Central memory CD8-positive, alpha-beta T cell (primary cell): ENCODE measurements around the gene CPA1.

Source experiments
- ATAC-seq: fragments of 150-1000 bp; cut with Tn5 transposase; replicated peaks from 2 replicates; pipeline ENCODE4 v1.10.0; 2022; ENCODE audit warnings: mild to moderate bottlenecking, moderate FRiP score, moderate number of reproducible peaks; ENCODE audit not compliant: poor library complexity, severe bottlenecking; ENCODE audit errors: extremely low read depth
- DNase-seq, 2 donors: peaks; one replicate each; pipeline ENCODE4 v3.0.0; 2021; ENCODE audit warnings: low spot score in 2 of 2
- H3K27ac Mint-ChIP-seq: one replicate; pipeline ENCODE4 v1.8.0; 2022; ENCODE audit warnings: low read depth, mild to moderate bottlenecking, moderate library complexity, mixed read lengths
- H3K27me3 Mint-ChIP-seq: one replicate; pipeline ENCODE4 v1.8.0; 2022; ENCODE audit warnings: mixed read lengths
- H3K36me3 Mint-ChIP-seq: one replicate; pipeline ENCODE4 v1.8.0; 2022; ENCODE audit warnings: mild to moderate bottlenecking, moderate library complexity, mixed read lengths; ENCODE audit not compliant: insufficient read depth
- H3K4me1 Mint-ChIP-seq: one replicate; pipeline ENCODE4 v1.8.0; 2022; ENCODE audit warnings: mixed read lengths
- H3K4me3 Mint-ChIP-seq: one replicate; pipeline ENCODE4 v1.8.0; 2022; ENCODE audit warnings: mild to moderate bottlenecking, moderate library complexity, mixed read lengths
- H3K9me3 Mint-ChIP-seq: one replicate; pipeline ENCODE4 v1.8.0; 2022; ENCODE audit warnings: mixed read lengths

The CPA1 gene

DNA sequence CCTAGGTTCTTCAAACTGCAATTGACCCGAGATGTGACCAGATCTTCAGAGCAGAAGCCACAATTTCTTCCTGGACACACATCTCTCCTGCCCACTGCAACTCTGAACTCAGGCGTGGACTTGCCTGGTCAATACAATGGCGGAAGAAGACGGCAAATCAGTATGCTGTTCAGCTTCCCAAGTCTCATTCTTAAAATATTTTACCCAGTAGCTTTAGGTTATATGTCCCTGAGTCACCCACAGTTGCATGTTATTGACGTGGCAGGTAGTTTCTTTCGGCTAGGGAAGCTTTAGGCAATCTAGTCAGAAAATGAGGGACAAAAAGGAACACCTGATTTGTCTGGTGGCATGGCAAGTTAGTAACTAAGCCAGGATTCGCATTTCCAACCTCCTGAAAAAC, 38.0 kb downstream of the CPA1 start:
- no peaks in the 10 kb centered on the region for H3K36me3 Mint-ChIP-seq
- ATAC-seq = no peak
- no peak for DNase-seq
- no peak overlapping the region for H3K4me3 Mint-ChIP-seq
- no peaks in the 10 kb centered on the region for H3K9me3 Mint-ChIP-seq
- H3K27ac Mint-ChIP-seq = no peak overlapping the region
- H3K4me1 Mint-ChIP-seq = peaks cover 27% of the 10 kb centered on the region
- no peaks in the 10 kb centered on the region for H3K27me3 Mint-ChIP-seq

DNA sequence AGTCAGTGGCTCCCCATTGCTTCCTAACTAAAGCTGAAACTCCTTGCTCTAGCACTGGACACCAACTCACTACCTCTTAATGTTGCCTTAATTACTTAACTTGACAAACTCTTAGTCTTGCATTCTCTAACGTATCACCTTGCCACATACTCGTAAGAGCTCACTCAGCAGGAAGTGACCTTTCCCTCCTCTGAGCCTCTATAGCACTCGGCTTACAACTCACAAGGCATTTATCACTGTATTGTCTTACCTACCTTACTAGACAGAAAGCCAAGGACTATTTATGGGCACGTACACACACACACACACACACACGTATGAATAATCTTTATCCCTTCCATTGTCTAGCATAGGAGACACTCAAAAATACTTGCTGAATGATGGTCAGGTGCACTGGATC, 39.4 kb downstream of the CPA1 start:
- H3K27ac Mint-ChIP-seq = no peak overlapping the region
- peaks cover 27% of the 10 kb centered on the region for H3K4me1 Mint-ChIP-seq

DNA sequence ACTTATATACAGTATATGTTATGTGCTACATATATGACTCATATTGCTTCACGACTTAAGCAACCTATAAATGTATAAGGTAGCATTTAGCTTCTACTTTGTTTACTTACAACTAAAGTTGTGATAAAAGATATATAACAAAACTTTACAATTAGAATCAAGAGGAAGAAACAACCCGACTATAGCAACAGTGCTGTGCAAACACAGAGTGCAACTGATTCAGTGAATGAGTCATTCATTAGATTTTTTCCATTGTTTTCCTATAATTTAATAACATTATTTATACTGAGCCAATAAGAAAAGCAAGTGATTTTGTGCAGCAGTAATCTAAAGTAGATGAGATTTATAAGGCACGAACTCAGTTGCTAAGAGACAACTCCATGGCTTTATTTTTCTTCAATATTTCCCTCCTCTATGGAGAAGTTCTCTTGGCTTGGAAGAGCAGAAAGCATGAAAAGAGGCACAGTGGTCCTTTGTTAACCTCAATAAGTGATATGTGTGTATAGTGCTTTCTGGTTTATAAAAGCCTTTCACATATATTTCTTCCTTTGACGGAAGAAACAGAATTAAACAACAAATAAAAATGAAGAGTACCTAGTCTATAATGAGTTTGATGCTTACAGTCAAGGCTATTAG, 40.8 kb downstream of the CPA1 start:
- Mint-ChIP-seq H3K36me3 (no peaks in the 10 kb centered on the region), H3K27me3 (no peaks in the 10 kb centered on the region), H3K4me1 (peaks cover 17% of the 10 kb centered on the region), H3K27ac (no peak overlapping the region), H3K4me3 (no peak overlapping the region), H3K9me3 (no peaks in the 10 kb centered on the region)
- DNase-seq (no peak), ATAC-seq (no peak)

More for the DNA sequence above, 39.4 kb downstream of the CPA1 start:
- no peak for ATAC-seq
- Mint-ChIP-seq H3K4me3 (no peak overlapping the region), H3K36me3 (no peaks in the 10 kb centered on the region), H3K27me3 (no peaks in the 10 kb centered on the region), H3K9me3 (no peaks in the 10 kb centered on the region)
- no peak for DNase-seq

DNA sequence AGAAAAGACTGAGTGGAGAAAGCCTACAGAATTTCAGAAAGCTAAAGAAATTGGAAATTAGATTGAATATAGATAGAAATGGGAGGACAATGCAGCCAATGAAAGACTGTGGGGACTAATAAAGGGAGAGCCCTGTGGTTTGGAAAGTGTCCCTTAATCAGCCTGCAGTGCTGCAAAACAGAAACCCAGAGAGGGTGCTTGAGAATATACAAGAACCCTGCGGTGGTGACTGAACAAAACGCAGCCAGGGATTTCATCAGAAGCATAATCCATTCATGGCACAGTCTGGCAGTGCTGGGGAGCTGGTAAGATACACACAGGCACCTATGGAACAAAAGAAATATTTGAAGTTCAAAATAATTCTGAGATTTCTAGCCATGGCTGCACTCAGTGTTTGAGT, 41.4 kb downstream of the CPA1 start:
- Mint-ChIP-seq H3K4me3 (no peak overlapping the region), H3K27ac (no peak overlapping the region), H3K36me3 (no peaks in the 10 kb centered on the region), H3K9me3 (no peaks in the 10 kb centered on the region), H3K27me3 (no peaks in the 10 kb centered on the region), H3K4me1 (peaks cover 13% of the 10 kb centered on the region)
- ATAC-seq (no peak), DNase-seq (no peak)

DNA sequence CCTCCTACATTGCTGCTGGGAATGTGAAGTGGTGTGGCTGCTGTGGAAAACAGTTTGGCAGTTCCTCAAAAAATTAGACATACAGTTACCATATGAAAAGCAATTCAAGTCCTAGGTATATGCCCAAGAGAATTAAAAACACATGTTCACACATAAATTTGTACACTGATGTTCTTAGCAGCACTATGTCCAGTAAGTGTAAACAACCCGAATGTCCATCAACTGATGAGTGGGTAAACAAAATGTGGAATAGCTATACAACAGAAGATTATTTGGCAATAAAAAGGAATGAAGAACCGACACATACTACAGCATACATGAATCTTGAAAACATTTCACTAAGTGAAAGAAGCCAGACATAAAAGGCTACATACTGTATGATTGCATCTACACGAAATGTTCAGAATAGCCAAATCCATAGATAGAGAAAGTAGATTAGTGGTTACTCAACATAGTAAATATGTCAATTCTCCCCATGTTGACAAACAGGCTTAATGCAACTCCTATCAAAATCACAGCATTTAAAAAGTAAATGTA, 43.3 kb downstream of the CPA1 start:
- no peak for DNase-seq
- Mint-ChIP-seq H3K27me3 (no peaks in the 10 kb centered on the region), H3K27ac (no peak overlapping the region), H3K36me3 (no peaks in the 10 kb centered on the region), H3K9me3 (no peaks in the 10 kb centered on the region), H3K4me1 (peaks cover 5% of the 10 kb centered on the region), H3K4me3 (no peak overlapping the region)
- ATAC-seq = no peak

DNA sequence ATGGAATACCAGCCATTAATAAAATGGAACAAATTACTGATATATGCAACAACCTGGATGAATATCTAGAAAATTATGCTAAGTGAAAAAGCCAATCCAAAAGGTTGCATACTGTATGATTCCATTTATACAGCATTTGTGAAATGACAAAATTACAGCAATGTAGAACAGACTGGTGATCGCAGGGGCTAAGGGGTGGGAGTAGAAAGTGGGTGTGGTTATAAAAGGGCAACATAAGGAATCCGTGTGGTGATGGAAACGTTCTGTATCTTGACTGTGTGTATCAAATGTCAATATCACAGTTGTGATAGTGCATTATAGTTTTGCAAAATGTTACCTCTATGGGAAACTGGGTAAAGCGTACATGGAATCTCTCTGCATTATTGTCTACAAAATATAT, 45.5 kb downstream of the CPA1 start:
- Mint-ChIP-seq H3K9me3 (no peaks in the 10 kb centered on the region), H3K36me3 (no peaks in the 10 kb centered on the region), H3K27me3 (no peaks in the 10 kb centered on the region), H3K4me3 (no peak overlapping the region), H3K27ac (no peak overlapping the region), H3K4me1 (peaks cover 5% of the 10 kb centered on the region)
- DNase-seq = no peak
- ATAC-seq = no peak

DNA sequence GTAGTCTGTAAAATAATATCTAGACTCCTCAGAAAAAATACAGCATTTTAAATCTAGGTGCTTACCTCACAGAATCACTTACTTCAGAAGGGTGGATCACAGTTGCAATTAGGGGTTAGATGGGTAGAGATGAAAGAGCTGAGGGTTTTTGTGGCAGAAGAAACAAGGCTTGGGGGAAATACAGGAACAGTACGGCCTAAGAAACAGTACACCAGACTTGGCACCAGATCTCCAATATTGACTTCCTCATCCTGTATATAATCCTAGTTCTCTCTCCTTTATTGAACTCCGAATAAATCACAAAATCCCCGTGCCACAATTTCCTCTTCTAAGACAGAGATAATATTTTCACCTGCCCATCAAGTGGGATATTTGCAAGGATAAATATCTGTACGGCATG, 46.3 kb downstream of the CPA1 start:
- no peaks in the 10 kb centered on the region for H3K27me3 Mint-ChIP-seq
- H3K9me3 Mint-ChIP-seq = no peaks in the 10 kb centered on the region
- H3K4me1 Mint-ChIP-seq = peaks cover 1% of the 10 kb centered on the region
- ATAC-seq (no peak), DNase-seq (no peak)
- H3K36me3 Mint-ChIP-seq = no peaks in the 10 kb centered on the region
- no peak overlapping the region for H3K4me3 Mint-ChIP-seq
- no peak overlapping the region for H3K27ac Mint-ChIP-seq

DNA sequence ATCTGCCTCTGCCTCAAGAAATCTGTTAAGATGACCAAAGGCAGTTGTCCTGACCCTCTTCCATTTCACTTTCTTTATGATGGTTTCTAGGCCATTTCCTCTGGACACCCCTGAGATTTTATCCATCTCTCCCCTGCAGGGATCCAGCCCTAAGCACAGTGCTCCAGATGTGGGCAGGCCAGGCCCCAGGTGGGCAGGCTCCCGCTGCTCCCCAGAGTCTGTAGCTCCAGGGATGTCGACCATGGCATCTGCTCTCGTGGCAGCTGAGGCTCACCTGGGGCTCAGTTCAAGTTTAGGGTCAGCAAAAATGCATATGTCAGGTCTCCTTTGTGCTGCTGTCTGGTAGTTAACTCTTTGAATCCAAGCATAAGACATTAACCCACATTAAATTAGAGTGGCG, 48.7 kb downstream of the CPA1 start:
- no peak overlapping the region for H3K4me3 Mint-ChIP-seq
- no peaks in the 10 kb centered on the region for H3K4me1 Mint-ChIP-seq
- no peaks in the 10 kb centered on the region for H3K27me3 Mint-ChIP-seq
- H3K27ac Mint-ChIP-seq = no peak overlapping the region
- H3K36me3 Mint-ChIP-seq = no peaks in the 10 kb centered on the region
- no peaks in the 10 kb centered on the region for H3K9me3 Mint-ChIP-seq
- no peak for ATAC-seq
- DNase-seq = no peak

DNA sequence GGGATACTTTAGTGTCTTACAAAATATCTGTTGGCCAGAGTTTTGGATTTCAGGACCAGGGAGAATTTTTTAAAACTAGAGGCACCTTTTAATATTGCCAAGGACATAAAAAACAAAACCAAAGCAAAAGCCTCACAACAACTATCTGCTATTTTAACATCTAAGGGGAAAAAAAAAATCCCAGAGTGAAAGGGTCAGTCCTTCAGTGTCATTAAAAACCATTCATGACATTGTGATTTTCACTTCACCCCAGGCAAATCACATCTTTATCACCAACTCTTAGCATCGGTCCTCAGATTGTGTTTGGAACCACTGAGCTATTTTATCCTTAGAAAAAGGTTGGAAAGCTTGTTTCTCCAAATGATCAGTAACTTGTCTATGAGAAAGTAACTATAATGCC, 49.8 kb downstream of the CPA1 start:
- Mint-ChIP-seq H3K4me3 (no peak overlapping the region), H3K36me3 (no peaks in the 10 kb centered on the region), H3K9me3 (no peaks in the 10 kb centered on the region), H3K27ac (no peak overlapping the region), H3K4me1 (no peaks in the 10 kb centered on the region), H3K27me3 (no peaks in the 10 kb centered on the region)
- DNase-seq = no peak
- ATAC-seq = no peak

DNA sequence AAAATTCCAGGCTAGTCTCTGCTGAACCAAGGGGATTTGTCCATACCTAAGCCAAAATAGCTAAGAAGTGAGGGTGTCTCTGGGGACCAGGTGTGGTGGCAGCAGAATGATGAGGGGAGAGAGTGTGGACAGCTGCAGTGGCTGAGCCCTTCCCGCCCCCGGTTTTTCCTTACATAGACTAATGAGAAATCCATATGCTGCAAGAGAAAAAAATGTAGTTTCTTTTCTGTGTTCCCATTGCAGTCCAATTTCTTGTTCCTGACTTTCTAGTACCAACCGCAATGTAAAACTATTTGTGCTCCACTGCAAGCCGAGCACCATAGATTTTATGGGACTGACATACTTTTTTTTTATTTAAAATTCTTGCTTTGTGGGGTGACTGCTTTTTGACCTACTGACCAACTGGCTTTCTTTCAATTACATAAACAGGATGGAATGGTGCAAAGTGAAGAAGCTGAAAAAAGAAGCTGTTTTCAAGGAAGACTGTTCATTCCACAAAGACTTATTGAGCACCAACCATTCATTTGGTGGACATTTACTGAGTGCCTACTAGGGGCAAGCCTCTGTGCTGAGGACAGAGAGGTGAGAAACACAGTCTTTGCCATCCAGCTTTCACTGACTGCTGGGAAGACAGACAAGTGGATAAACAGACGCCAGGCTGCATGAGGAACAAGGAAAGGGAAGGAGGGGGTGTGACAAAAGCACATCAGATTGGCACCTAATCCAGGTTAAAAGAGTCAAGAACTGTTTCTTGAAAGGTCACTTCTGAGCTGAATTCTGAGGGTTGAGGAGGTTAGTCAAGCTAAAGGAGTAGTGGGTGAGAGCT, 50.8 kb downstream of the CPA1 start:
- no peak overlapping the region for H3K4me3 Mint-ChIP-seq
- DNase-seq = no peak
- H3K27me3 Mint-ChIP-seq = no peaks in the 10 kb centered on the region
- no peaks in the 10 kb centered on the region for H3K4me1 Mint-ChIP-seq
- ATAC-seq = no peak
- H3K27ac Mint-ChIP-seq = no peak overlapping the region
- H3K9me3 Mint-ChIP-seq = no peaks in the 10 kb centered on the region
- no peaks in the 10 kb centered on the region for H3K36me3 Mint-ChIP-seq

DNA sequence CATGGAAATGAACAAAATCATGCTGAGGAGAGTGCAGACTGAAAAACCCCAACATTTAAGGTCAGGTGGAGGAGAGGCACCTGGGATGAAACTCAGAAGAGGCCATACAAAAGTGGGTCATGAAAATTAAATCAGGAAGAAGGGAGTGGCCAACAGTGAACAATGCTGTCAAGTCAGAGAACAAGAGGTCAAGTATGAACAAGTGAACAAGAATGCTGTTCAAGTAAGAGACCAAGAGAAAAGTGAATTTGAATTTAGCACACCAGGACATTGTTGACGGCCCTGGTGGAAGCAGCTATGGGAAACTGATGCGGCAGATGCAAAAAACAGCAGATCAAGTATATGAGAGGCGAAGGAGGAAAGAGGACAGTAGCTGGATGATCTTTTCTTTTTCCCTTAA, 52.6 kb downstream of the CPA1 start:
- ATAC-seq (no peak), DNase-seq (no peak)
- no peak overlapping the region for H3K27ac Mint-ChIP-seq
- no peaks in the 10 kb centered on the region for H3K36me3 Mint-ChIP-seq
- H3K9me3 Mint-ChIP-seq = no peaks in the 10 kb centered on the region
- no peak overlapping the region for H3K4me3 Mint-ChIP-seq
- no peaks in the 10 kb centered on the region for H3K4me1 Mint-ChIP-seq
- no peaks in the 10 kb centered on the region for H3K27me3 Mint-ChIP-seq

DNA sequence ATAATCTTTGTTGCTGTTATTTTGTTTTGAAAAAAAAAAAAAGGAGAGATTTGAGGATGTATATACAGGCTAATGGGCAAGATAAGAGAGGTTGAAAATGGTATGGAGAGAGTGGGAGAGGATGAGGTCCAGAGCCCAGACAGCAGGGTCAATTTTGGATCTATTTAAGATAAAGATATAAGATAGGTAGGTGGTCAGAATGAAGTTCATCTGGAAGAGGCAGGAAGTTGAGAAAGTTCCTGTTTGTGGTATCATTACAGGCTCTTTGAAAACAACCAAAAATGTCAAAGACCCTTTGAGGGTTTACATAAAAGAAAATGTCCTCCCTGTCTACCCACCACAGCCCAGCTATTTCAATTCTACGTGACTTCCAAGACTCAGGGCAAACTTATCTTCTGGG, 53.0 kb downstream of the CPA1 start:
- DNase-seq (no peak), ATAC-seq (no peak)
- Mint-ChIP-seq H3K9me3 (no peaks in the 10 kb centered on the region), H3K27ac (no peak overlapping the region), H3K4me1 (no peaks in the 10 kb centered on the region), H3K4me3 (no peak overlapping the region), H3K27me3 (no peaks in the 10 kb centered on the region), H3K36me3 (no peaks in the 10 kb centered on the region)

DNA sequence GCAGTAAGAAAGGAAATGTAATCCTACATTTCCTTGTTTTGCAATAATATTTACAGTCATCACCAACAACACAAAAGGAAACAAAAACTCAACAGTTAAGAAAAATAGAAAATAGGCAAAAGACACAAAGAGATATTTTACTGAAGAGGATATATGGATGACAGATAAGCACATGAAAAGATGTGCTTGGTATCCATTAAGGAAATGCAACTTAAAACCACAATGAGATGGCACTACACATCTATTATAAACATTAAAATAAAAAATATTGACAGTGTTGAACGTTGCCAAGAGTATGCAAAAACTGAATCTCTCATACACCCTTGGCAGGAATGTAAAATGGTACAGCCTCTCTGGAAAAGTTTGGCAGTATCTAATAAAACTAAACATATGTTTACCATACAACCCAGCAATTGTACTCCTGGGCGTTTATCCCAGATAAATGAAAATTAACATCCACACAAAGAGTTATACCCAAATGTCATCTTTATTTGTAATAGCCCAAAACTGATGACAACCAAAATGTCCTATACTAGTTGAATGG, 55.1 kb downstream of the CPA1 start:
- Mint-ChIP-seq H3K36me3 (no peaks in the 10 kb centered on the region), H3K27ac (no peak overlapping the region), H3K4me3 (no peak overlapping the region)

More for the DNA sequence above, 55.1 kb downstream of the CPA1 start:
- Mint-ChIP-seq H3K27me3 (no peaks in the 10 kb centered on the region), H3K4me1 (peaks cover 2% of the 10 kb centered on the region), H3K9me3 (no peaks in the 10 kb centered on the region)
- no peak for ATAC-seq
- no peak for DNase-seq
